GM23248 (cell line): Measurements from ENCODE around the gene COMP. TPM values are rescaled to one million over a fixed set of nuclear protein-coding genes. Genes with fewer than 3 reads are reported as not detected.

Source experiments
- DNase-seq: peaks from one replicate; pipeline ENCODE4 v3.0.0-alpha.2; 2015
- H2AFZ ChIP-seq: fragments of 200-600 bp; sonication (generic); 2 replicates; pipeline ENCODE4 v1.6.1; 2016; ENCODE audit warnings: antibody characterized with exemption
- H3F3A ChIP-seq: fragments of 200-600 bp; sonication (generic); 2 replicates; pipeline ENCODE4 v1.6.1; 2016; ENCODE audit warnings: mild to moderate bottlenecking, antibody characterized with exemption, mixed run types; ENCODE audit not compliant: insufficient read depth
- H3K27ac ChIP-seq: fragments of 200-600 bp; sonication (generic); 2 replicates; pipeline ENCODE4 v1.5.1; 2016; ENCODE audit warnings: mild to moderate bottlenecking
- H3K27me3 ChIP-seq: fragments of 200-600 bp; sonication (generic); replicated peaks from 2 replicates; pipeline ENCODE4 v1.6.1; 2016; ENCODE audit warnings: mild to moderate bottlenecking; ENCODE audit not compliant: insufficient read depth
- H3K36me3 ChIP-seq: fragments of 200-600 bp; sonication (generic); 2 replicates; pipeline ENCODE4 v1.6.1; 2016; ENCODE audit warnings: low read depth, mild to moderate bottlenecking
- H3K4me1 ChIP-seq: fragments of 200-600 bp; sonication (generic); 2 replicates; pipeline ENCODE4 v1.6.1; 2016; ENCODE audit warnings: mild to moderate bottlenecking; ENCODE audit not compliant: insufficient read depth
- H3K4me2 ChIP-seq: fragments of 200-600 bp; sonication (generic); one replicate; pipeline ENCODE4 v1.6.1; 2016; ENCODE audit warnings: mild to moderate bottlenecking; ENCODE audit not compliant: unreplicated experiment
- H3K4me3 ChIP-seq: fragments of 200-600 bp; sonication (generic); 2 replicates; pipeline ENCODE4 v1.5.1; 2016; ENCODE audit warnings: mild to moderate bottlenecking
- H3K79me2 ChIP-seq: fragments of 200-600 bp; sonication (generic); 2 replicates; pipeline ENCODE4 v1.6.1; 2016; ENCODE audit warnings: mild to moderate bottlenecking; ENCODE audit not compliant: insufficient read depth
- H3K9ac ChIP-seq: fragments of 200-600 bp; sonication (generic); 2 replicates; pipeline ENCODE4 v1.6.1; 2016; ENCODE audit warnings: mild to moderate bottlenecking
- H3K9me2 ChIP-seq: fragments of 200-600 bp; sonication (generic); 2 replicates; pipeline ENCODE4 v1.6.1; 2016; ENCODE audit warnings: mixed run types, mild to moderate bottlenecking, moderate library complexity; ENCODE audit not compliant: insufficient read depth
- H3K9me3 ChIP-seq: fragments of 200-600 bp; sonication (generic); one replicate; pipeline ENCODE4 v1.6.1; 2017; ENCODE audit warnings: low read depth
- H4K20me1 ChIP-seq: fragments of 200-600 bp; sonication (generic); 2 replicates; pipeline ENCODE4 v1.6.0; 2016; ENCODE audit not compliant: insufficient read depth
- EZH2 ChIP-seq: fragments of 200-600 bp; sonication (generic); IDR thresholded peaks from 2 replicates; pipeline ENCODE4 v1.6.1; 2018; ENCODE audit warnings: antibody characterized with exemption, mild to moderate bottlenecking; ENCODE audit not compliant: insufficient read depth, poor library complexity, severe bottlenecking
- EZH2phosphoT487 ChIP-seq: fragments of 200-600 bp; sonication (generic); IDR thresholded peaks from 2 replicates; pipeline ENCODE4 v1.6.1; 2018; ENCODE audit warnings: antibody characterized with exemption, moderate library complexity, mild to moderate bottlenecking, low read depth; ENCODE audit not compliant: insufficient read depth
- WGBS, 2 experiments: methylation state at CpG; one replicate each; pipeline ENCODE4 v1.1.6; 2015 to 2017; ENCODE audit warnings: low lambda C conversion rate in 2 of 2, low coverage in 1 of 2; ENCODE audit errors: missing lambda C conversion rate in 2 of 2; 5-methylcytosine and 5-hydroxymethylcytosine counted together
- in situ Hi-C: fragments of 300-500 bp; cut with MboI; formaldehyde crosslinking; loops from 2 replicates; pipeline ENCODE4 v1.15.0; 2020
- polyA plus RNA-seq: library from polyadenylated mRNA; unstranded; fragments of >200 nt; fragmentation: Nextera tagmentation; extraction: Ambion mirVana; gene quantifications from 2 replicates; pipeline ENCODE4 v1.2.1, GENCODE V29; 2016
- total RNA-seq: library from RNA; depleted of rRNA; stranded (reverse); fragments of >200 nt; shearing (Covaris generic); gene quantifications from 2 replicates; pipeline ENCODE4 v1.2.3, GENCODE V29; 2014

COMP gene
- total and polyA plus RNA-seq, 2 experiments from 2014 or later, result 93.8 to 252 TPM

- Histone ChIP-seq H3K79me2 (no peaks in the 10 kb centered on the region), H3K9me2 (no peaks in the 10 kb centered on the region), H2AFZ (no peak overlapping the region), H3K9me3 (no peaks in the 10 kb centered on the region), H3K36me3 (no peaks in the 10 kb centered on the region), H3K27me3 (peaks cover 26% of the 10 kb centered on the region), H3K4me1 (no peaks in the 10 kb centered on the region), H3K27ac (no peak overlapping the region), H3F3A (no peaks in the 10 kb centered on the region), H3K9ac (no peak overlapping the region), H4K20me1 (no peaks in the 10 kb centered on the region), H3K4me3 (no peak overlapping the region), H3K4me2 (no peak overlapping the region)
- in situ Hi-C loops, result no loop called here
- no peak for DNase-seq
- TF ChIP-seq EZH2 (no peak), EZH2phosphoT487 (no peak)
- 65 to 72% methylated on average over 16 of the region's 16 CpGs for WGBS, 2 experiments
Measured at GRCh38 chr19:18784786-18785120, 6.4 kb downstream of the COMP start.

GRCh38 chr19:18783958-18784785, 6.9 kb downstream of the COMP start:
- Histone ChIP-seq H3K9me3 (no peaks in the 10 kb centered on the region), H3K4me2 (no peak overlapping the region), H4K20me1 (no peaks in the 10 kb centered on the region), H3K36me3 (no peaks in the 10 kb centered on the region), H3K9me2 (no peaks in the 10 kb centered on the region), H3K27ac (no peak overlapping the region), H2AFZ (no peak overlapping the region), H3K4me3 (no peak overlapping the region), H3K79me2 (no peaks in the 10 kb centered on the region), H3K27me3 (peaks cover 21% of the 10 kb centered on the region), H3K9ac (no peak overlapping the region), H3K4me1 (no peaks in the 10 kb centered on the region), H3F3A (no peaks in the 10 kb centered on the region)
- in situ Hi-C loops, result no loop called here
- WGBS, 2 experiments, result 75 to 77% methylated on average over 19 of the region's 19 CpGs
- no peak for DNase-seq
- no peak for TF ChIP-seq EZH2
- TF ChIP-seq EZH2phosphoT487, result no peak

- DNase-seq, result no peak
- H3K9ac ChIP-seq, result no peak overlapping the region
- peaks cover 7% of the 10 kb centered on the region; the same call in 1 of the 2 replicates for H3K27me3 ChIP-seq
- no peaks in the 10 kb centered on the region for H3K9me3 ChIP-seq
- no peaks in the 10 kb centered on the region for H3K79me2 ChIP-seq
- no peak overlapping the region for H2AFZ ChIP-seq
- in situ Hi-C loops, result no loop called here
- no peaks in the 10 kb centered on the region for H3K9me2 ChIP-seq
- H3F3A ChIP-seq, result no peaks in the 10 kb centered on the region
- no peak overlapping the region for H3K27ac ChIP-seq
- TF ChIP-seq EZH2 (no peak), EZH2phosphoT487 (no peak)
- H3K4me3 ChIP-seq, result no peak overlapping the region
- 86 to 87% methylated on average over 21 to 22 of the region's 22 CpGs for WGBS, 2 experiments
- H3K4me2 ChIP-seq, result no peak overlapping the region
- no peaks in the 10 kb centered on the region for H3K4me1 ChIP-seq
- H3K36me3 ChIP-seq, result no peaks in the 10 kb centered on the region
- no peaks in the 10 kb centered on the region for H4K20me1 ChIP-seq
Measured at GRCh38 chr19:18782559-18783225, 8.4 kb downstream of the COMP start.

GRCh38 chr19:18781885-18782527, 9.1 kb downstream of the COMP start:
- no peaks in the 10 kb centered on the region for H3K36me3 ChIP-seq
- no peak overlapping the region for H3K4me3 ChIP-seq
- in situ Hi-C loops, result no loop called here
- no peak overlapping the region for H3K4me2 ChIP-seq
- no peaks in the 10 kb centered on the region for H3K9me3 ChIP-seq
- H3K27me3 ChIP-seq, result 0 out of 2 replicates have a peak, but pooled peaks cover 2% of the 10 kb centered on the region
- H4K20me1 ChIP-seq, result no peaks in the 10 kb centered on the region
- H3K4me1 ChIP-seq, result no peaks in the 10 kb centered on the region
- TF ChIP-seq EZH2phosphoT487 (no peak), EZH2 (no peak)
- no peaks in the 10 kb centered on the region for H3K79me2 ChIP-seq
- no peak overlapping the region for H3K27ac ChIP-seq
- no peak overlapping the region for H2AFZ ChIP-seq
- no peaks in the 10 kb centered on the region for H3K9me2 ChIP-seq
- WGBS, 2 experiments, result 69 to 81% methylated on average over 9 to 20 of the region's 20 CpGs
- no peak for DNase-seq
- no peaks in the 10 kb centered on the region for H3F3A ChIP-seq
- no peak overlapping the region for H3K9ac ChIP-seq
